Activated T-cell treated with anti-CD3 and anti-CD28 coated beads, Interleukin-2, amount 50 U/mL, for 1 hour (primary cell): ENCODE measurements around the gene PCDHB14.
"Not testable (repeated sequence)": the region's sequence is repeated elsewhere in the genome, so short reads cannot be mapped to it uniquely, and the experiment has no call there.

Source experiments
- DNase-seq: peaks from one replicate; pipeline ENCODE4 v3.0.0-alpha.2; 2020

Gene PCDHB14

DNA sequence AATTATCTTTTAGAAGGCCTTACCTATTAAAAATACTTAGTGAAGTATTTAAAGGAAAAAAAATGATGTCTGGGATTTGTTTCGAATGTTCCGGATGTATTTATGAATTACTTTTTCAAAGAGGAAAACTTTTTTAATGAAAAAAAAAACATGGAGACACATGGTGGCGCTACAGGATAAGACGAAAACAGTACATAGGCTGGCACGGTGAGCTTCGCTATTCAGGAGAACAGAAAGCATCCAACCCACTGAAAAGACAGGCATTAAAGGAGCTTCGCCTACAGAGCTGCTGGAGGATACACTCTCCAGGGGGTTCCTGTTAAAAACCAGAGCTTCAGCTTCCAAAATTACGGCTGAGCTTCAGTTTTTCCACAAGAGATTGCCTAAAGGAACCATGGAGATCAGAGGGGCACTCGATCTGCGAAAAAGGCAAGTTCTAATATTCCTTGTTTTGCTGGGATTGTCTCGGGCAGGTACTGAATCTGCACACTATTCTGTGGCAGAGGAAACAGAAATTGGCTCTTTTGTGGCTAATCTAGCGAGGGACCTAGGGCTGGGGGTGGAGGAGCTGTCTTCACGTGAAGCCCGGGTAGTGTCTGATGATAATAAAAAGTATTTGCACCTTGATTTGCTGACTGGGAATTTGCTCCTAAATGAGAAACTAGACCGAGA, at the start of gene PCDHB14:
Gene PCDHB14, plus strand, starts transcription at position 232 of the 672 bp plus-strand sequence. Its CDS starts 163 bp downstream, at position 395.
- DNase-seq, result no peak

DNA sequence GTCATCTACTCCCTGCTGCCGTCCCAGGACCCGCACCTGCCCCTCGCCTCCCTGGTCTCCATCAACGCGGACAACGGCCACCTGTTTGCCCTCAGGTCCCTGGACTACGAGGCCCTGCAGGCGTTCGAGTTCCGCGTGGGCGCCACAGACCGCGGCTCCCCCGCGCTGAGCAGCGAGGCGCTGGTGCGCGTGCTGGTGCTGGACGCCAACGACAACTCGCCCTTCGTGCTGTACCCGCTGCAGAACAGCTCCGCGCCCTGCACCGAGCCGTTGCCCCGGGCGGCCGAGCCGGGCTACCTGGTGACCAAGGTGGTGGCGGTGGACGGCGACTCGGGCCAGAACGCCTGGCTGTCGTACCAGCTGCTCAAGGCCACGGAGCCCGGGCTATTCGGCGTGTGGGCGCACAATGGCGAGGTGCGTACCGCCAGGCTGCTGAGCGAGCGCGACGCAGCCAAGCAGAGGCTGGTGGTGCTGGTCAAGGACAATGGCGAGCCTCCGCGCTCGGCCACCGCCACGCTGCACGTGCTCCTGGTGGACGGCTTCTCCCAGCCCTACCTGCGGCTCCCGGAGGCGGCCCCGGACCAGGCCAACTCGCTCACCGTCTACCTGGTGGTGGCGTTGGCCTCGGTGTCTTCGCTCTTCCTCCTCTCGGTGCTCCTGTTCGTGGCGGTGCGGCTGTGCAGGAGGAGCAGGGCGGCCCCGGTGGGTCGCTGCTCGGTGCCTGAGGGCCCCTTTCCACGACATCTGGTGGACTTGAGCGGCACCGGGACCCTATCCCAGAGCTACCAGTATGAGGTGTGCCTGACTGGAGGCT, 48.6 kb upstream of the PCDHB14 start:
- DNase-seq, result not testable (repeated sequence)

DNA sequence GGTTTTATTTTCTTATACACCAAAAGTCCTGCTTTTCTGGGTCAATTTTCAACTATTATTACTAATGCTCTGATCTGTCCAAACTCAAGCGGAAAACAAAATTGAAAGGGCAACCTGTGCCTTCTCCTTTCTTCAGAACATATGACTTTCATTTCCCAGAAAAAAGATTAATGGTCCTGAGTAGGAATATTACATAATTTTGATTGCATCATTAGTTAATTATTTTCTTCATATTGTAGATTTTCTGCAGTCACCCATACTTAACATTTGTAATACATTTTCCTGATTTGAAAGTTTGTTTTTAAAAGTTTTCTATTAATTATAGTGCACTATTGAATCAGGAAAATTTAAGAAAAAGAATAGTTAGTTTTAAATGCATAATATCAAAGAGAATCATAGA, 47.2 kb upstream of the PCDHB14 start:
- no peak for DNase-seq

DNA sequence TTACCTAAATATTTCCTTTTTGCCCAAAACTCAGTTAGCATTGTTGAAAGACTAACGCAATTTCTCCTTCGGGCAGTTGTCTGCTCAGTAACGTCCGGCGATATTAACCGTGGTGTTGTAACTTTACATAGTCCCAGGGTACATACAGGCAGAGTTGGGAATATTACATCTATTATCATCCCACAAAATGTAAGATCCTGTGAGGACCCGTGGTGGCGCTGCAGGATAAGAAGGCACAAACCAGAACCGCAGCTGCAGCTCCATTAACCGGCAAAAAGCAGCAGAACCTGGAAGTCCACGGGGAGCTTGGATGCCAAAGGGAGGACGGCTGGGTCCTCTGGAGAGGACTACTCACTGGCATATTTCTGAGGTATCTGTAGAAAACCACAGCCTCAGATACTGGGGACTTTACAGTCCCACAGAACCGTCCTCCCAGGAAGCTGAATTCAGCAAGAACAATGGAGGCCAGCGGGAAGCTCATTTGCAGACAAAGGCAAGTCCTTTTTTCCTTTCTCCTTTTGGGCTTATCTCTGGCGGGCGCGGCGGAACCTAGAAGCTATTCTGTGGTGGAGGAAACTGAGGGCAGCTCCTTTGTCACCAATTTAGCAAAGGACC, 45.5 kb upstream of the PCDHB14 start, which contains the start of gene PCDHB8:
Gene PCDHB8, plus strand, starts transcription at position 214 of the 615 bp plus-strand sequence. Its CDS starts 245 bp downstream, at position 459.
- DNase-seq, result not testable (repeated sequence)

DNA sequence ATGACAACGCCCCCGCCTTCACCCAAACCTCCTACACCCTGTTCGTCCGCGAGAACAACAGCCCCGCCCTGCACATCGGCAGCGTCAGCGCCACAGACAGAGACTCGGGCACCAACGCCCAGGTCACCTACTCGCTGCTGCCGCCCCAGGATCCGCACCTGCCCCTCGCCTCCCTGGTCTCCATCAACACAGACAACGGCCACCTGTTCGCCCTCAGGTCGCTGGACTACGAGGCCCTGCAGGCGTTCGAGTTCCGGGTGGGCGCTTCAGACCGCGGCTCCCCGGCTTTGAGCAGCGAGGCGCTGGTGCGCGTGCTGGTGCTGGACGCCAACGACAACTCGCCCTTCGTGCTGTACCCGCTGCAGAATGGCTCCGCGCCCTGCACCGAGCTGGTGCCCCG, 43.8 kb upstream of the PCDHB14 start:
- DNase-seq, result not testable (repeated sequence)

DNA sequence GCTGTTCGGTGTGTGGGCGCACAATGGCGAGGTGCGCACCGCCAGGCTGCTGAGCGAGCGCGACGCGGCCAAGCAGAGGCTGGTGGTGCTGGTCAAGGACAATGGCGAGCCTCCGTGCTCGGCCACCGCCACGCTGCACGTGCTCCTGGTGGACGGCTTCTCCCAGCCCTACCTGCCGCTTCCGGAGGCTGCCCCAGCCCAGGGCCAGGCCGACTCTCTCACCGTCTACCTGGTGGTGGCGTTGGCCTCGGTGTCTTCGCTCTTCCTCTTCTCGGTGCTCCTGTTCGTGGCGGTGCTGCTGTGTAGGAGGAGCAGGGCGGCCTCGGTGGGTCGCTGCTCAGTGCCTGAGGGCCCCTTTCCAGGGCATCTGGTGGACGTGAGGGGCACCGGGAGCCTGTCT, 43.3 kb upstream of the PCDHB14 start:
- not testable (repeated sequence) for DNase-seq

DNA sequence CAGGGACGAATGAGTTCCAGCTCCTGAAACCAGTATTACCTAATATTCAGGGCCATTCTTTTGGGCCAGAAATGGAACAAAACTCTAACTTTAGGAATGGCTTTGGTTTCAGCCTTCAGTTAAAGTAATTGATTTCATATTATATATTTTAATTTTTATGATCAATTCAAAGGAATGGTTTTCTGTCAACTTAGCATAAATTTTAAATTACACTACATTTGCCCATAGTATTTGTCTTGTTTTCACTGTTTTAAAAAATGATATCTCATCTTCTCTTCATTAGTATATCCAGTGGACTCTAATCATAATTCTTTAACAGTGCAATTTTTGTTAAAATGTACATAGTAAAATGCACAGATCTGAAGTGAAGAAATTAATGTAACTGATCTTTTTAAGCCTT, 42.8 kb upstream of the PCDHB14 start:
- DNase-seq, result no peak

DNA sequence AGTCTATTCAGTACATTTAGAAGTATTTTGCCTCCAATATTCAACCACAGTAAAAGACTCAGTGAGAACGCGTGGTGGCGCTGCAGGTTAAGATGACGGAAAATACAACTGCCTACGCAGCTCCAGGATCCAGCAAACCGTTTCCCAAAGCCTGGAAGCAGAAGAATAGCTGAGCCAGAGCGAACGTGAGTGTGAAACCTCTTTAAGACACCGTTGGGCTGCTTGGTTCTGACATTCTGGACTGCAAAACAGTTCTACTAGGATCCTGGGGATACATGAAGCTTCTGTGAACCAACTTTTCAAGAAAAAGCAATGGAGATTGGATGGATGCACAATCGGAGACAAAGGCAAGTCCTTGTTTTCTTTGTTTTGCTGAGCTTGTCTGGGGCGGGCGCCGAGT, 40.9 kb upstream of the PCDHB14 start, which contains the start of gene PCDHB16:
Gene PCDHB16, plus strand, starts transcription at position 140 of the 400 bp plus-strand sequence. Its CDS starts 173 bp downstream, at position 313.
- no peak for DNase-seq

DNA sequence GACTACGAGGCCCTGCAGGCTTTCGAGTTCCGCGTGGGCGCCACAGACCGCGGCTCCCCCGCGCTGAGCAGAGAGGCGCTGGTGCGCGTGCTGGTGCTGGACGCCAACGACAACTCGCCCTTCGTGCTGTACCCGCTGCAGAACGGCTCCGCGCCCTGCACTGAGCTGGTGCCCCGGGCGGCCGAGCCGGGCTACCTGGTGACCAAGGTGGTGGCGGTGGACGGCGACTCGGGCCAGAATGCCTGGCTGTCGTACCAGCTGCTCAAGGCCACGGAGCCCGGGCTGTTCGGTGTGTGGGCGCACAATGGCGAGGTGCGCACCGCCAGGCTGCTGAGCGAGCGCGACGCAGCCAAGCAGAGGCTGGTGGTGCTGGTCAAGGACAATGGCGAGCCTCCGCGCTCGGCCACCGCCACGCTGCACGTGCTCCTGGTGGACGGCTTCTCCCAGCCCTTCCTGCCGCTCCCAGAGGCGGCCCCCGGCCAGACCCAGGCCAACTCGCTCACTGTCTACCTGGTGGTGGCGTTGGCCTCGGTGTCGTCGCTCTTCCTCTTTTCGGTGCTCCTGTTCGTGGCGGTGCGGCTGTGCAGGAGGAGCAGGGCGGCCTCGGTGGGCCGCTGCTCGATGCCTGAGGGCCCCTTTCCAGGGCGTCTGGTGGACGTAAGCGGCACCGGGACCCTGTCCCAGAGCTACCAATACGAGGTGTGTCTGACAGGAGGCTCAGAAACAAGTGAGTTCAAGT, 38.9 kb upstream of the PCDHB14 start:
- not testable (repeated sequence) for DNase-seq

DNA sequence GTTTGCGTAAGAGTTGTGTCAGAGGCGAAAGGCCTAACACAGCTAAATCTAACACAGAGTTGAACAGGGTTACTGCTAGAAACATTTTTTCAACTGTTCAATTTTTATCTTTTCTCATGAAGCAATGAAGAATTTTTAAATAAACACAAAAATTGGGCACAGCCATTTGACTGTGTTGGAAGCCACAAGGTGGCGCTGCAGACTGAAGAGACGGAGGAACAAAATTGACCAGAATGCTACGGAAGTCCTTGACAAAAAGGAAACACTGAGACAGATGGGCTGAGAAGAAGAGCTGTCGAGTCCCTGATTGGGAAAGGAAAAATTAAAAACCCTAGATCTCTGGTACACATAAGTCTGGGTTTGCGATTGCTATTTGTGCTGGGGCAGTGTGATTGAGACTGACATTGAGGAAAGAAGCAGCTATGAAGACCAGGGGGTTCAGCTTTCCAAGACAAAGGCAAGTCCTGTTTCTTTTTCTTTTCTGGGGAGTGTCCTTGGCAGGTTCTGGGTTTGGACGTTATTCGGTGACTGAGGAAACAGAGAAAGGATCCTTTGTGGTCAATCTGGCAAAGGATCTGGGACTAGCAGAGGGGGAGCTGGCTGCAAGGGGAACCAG, 36.1 kb upstream of the PCDHB14 start, which contains the start of gene PCDHB9:
Gene PCDHB9, plus strand, starts transcription at position 265 of the 616 bp plus-strand sequence. Its CDS starts 158 bp downstream, at position 423.
- no peak for DNase-seq

DNA sequence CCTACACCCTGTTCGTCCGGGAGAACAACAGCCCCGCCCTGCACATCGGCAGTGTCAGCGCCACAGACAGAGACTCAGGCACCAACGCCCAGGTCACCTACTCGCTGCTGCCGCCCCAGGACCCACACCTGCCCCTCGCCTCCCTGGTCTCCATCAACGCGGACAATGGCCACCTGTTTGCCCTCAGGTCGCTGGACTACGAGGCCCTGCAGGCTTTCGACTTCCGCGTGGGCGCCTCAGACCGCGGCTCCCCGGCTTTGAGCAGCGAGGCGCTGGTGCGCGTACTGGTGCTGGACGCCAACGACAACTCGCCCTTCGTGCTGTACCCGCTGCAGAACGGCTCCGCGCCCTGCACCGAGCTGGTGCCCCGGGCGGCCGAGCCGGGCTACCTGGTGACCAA, 34.5 kb upstream of the PCDHB14 start:
- not testable (repeated sequence) for DNase-seq

DNA sequence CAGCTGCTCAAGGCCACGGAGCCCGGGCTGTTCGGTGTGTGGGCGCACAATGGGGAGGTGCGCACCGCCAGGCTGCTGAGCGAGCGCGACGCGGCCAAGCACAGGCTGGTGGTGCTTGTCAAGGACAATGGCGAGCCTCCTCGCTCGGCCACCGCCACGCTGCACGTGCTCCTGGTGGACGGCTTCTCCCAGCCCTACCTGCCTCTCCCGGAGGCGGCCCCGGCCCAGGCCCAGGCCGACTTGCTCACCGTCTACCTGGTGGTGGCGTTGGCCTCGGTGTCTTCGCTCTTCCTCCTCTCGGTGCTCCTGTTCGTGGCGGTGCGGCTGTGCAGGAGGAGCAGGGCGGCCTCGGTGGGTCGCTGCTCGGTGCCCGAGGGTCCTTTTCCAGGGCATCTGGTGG, 34.0 kb upstream of the PCDHB14 start:
- not testable (repeated sequence) for DNase-seq

DNA sequence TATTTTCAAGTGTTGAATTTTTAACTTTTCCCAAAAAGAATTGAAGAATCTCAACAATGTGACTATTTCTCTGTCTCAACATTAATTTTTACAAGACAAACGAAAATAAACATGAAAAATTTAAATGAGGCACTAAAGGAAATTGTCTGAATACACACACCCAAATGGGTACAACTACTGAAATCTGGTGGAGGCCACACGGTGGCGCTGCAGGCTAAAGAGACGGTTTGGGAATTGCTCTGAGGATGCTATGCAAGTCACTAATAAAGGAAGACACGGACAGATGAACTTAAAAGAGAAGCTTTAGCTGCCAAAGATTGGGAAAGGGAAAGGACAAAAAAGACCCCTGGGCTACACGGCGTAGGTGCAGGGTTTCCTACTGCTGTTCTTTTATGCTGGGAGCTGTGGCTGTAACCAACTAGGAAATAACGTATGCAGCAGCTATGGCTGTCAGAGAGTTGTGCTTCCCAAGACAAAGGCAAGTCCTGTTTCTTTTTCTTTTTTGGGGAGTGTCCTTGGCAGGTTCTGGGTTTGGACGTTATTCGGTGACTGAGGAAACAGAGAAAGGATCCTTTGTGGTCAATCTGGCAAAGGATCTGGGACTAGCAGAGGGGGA, 30.9 kb upstream of the PCDHB14 start, which contains the start of gene PCDHB10:
Gene PCDHB10, plus strand, starts transcription at position 244 of the 616 bp plus-strand sequence. Its CDS starts 200 bp downstream, at position 444.
- no peak for DNase-seq

DNA sequence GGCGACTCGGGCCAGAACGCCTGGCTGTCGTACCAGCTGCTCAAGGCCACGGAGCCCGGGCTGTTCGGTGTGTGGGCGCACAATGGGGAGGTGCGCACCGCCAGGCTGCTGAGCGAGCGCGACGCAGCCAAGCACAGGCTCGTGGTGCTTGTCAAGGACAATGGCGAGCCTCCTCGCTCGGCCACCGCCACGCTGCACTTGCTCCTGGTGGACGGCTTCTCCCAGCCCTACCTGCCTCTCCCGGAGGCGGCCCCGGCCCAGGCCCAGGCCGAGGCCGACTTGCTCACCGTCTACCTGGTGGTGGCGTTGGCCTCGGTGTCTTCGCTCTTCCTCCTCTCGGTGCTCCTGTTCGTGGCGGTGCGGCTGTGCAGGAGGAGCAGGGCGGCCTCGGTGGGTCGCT, 28.8 kb upstream of the PCDHB14 start:
- not testable (repeated sequence) for DNase-seq

DNA sequence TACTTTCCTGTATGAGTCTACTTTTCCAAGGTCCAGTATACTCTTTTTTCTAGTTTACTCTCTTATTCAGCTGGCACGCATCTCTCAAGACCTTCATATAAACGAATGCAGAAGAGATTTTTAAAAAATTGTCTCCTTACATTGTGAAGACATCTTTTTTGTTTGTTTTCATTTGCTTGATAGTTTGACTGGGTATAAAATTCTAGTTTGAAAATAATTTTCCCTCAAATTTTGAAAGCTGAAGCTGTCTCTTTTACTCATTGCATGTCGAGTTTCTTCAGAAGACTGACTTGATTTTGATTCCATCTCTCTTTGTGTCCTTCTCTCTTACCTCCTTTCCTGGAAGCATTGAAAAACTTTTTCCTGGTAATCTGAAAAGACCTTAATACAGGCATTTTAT, 26.8 kb upstream of the PCDHB14 start:
- no peak for DNase-seq

DNA sequence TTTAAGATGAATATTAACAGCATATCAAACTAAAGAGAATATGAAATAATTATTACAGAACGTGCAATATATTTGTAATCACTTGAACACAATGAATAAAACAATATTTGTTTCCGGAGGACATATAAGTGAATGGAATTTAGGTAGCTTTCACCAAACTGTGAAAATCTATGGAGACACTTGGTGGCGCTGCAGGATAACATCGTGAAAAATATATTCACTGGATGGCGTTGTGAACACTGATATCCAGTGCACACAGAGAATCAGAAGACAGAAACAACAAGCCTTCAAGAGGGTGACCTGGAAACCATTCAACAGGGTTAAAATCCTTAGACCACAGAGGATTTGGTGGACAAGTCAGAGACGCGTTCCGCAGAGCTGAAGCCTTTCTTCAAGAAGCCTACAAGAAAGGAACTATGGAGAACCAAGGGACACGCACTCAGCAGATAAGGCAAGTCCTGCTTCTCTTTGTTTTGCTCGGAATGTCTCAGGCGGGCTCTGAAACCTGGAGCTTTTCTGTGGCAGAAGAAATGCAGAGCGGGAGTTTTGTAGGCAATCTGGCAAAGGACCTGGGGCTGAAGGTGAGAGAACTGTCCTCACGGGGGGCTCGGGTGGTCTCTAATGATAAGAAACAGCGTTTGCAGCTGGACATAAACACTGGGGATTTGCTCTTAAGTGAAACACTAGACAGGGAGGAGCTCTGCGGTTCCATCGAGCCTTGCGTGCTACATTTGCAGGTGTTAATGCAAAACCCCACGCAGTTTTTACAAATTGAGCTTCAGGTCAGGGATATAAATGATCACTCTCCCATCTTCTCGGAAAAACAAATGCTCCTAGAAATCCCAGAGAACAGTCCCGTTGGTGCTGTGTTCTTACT, 23.5 kb upstream of the PCDHB14 start, which contains the start of gene PCDHB11:
Gene PCDHB11, plus strand, starts transcription at position 269 of the 877 bp plus-strand sequence. Its CDS starts 148 bp downstream, at position 417.
- no peak for DNase-seq

DNA sequence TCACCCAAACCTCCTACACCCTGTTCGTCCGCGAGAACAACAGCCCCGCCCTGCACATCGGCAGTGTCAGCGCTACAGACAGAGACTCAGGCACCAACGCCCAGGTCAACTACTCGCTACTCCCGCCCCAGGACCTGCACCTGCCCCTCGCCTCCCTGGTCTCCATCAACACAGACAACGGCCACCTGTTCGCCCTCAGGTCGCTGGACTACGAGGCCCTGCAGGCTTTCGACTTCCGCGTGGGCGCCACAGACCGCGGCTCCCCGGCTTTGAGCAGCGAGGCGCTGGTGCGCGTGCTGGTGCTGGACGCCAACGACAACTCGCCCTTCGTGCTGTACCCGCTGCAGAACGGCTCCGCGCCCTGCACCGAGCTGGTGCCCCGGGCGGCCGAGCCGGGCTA, 22.0 kb upstream of the PCDHB14 start:
- not testable (repeated sequence) for DNase-seq

DNA sequence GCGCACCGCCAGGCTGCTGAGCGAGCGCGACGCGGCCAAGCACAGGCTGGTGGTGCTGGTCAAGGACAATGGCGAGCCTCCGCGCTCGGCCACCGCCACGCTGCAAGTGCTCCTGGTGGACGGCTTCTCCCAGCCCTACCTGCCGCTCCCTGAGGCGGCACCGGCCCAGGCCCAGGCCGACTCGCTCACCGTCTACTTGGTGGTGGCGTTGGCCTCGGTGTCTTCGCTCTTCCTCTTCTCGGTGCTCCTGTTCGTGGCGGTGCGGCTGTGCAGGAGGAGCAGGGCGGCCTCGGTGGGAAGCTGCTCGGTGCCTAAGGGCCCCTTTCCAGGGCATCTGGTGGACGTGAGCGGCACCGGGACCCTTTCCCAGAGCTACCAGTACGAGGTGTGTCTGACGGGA, 21.5 kb upstream of the PCDHB14 start:
- DNase-seq, result not testable (repeated sequence)

DNA sequence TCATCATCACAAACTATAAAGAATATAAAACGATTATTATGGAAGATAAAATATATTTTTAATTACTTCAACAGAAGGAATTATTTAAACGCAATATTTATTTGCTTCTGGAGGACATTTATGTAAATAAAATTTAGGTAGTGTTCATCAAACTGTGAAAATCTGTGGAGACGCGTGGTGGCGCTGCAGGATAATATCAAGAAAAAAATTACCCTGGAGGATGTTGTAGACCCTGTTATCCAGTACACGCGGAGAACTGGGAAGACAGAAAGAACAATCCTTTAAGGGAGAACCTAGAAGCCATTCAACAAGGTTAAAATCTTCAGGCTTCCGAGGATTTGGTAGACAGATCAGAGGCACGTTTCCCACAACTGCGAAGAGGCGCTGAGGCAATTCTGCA, 14.7 kb upstream of the PCDHB14 start, which contains the start of gene PCDHB12:
Gene PCDHB12, plus strand, starts transcription at position 242 of the 400 bp plus-strand sequence. CDS start 189 bp downstream, outside the sequence.
- DNase-seq, result no peak

DNA sequence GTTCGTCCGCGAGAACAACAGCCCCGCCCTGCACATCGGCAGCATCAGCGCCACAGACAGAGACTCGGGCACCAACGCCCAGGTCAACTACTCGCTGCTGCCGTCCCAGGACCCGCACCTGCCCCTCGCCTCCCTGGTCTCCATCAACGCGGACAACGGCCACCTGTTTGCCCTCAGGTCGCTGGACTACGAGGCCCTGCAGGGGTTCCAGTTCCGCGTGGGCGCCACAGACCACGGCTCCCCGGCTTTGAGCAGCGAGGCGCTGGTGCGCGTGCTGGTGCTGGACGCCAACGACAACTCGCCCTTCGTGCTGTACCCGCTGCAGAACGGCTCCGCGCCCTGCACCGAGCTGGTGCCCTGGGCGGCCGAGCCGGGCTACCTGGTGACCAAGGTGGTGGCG, 12.9 kb upstream of the PCDHB14 start:
- not testable (repeated sequence) for DNase-seq
